ENCODE measurements around the gene DENND5B. TPM values are rescaled to one million over a fixed set of nuclear protein-coding genes. Genes with fewer than 3 reads are reported as not detected.
"Not testable (repeated sequence)": the region's sequence is repeated elsewhere in the genome, so short reads cannot be mapped to it uniquely, and the experiment has no call there.

DENND5B gene
- total RNA-seq, 1 donor from 2014 or later: 0.93 TPM

GRCh38 chr12:31612819-31613218 lies 21.9 kb upstream of the DENND5B start:
- intact Hi-C loops (cut with micrococcal nuclease): no loop called here
- DNase-seq (ENCODE audit: low spot score): no peak
- H3K4me3 Mint-ChIP-seq: no peak overlapping the region
- no peaks in the 10 kb centered on the region for H3K4me1 Mint-ChIP-seq (ENCODE audit: low read depth)
- no peak overlapping the region for H3K27ac Mint-ChIP-seq
- peaks cover 3% of the 10 kb centered on the region for H3K27me3 Mint-ChIP-seq (ENCODE audit: insufficient read depth)
- no peaks in the 10 kb centered on the region for H3K36me3 Mint-ChIP-seq (ENCODE audit: low read depth)
- H3K9me3 Mint-ChIP-seq: peaks cover 5% of the 10 kb centered on the region

GRCh38 chr12:31608299-31608698 lies 17.4 kb upstream of the DENND5B start:
- intact Hi-C loops (cut with micrococcal nuclease); H3K36me3 Mint-ChIP-seq (ENCODE audit: low read depth); H3K4me3 Mint-ChIP-seq; H3K4me1 Mint-ChIP-seq (ENCODE audit: low read depth); H3K27ac Mint-ChIP-seq; DNase-seq (ENCODE audit: low spot score); H3K27me3 Mint-ChIP-seq (ENCODE audit: insufficient read depth): not testable (repeated sequence)
- peaks cover 12% of the 10 kb centered on the region for H3K9me3 Mint-ChIP-seq

- Mint-ChIP-seq H3K4me1 (ENCODE audit: low read depth) (no peaks in the 10 kb centered on the region), H3K27ac (no peak overlapping the region), H3K9me3 (peaks cover 12% of the 10 kb centered on the region), H3K4me3 (no peak overlapping the region), H3K36me3 (ENCODE audit: low read depth) (no peaks in the 10 kb centered on the region), H3K27me3 (ENCODE audit: insufficient read depth) (peaks cover 5% of the 10 kb centered on the region)
- intact Hi-C loops (cut with micrococcal nuclease): no loop called here
- DNase-seq (ENCODE audit: low spot score): no peak
Observed at GRCh38 chr12:31605531-31605930, 14.6 kb upstream of the DENND5B start.

- Mint-ChIP-seq H3K9me3 (peaks cover 12% of the 10 kb centered on the region), H3K4me1 (ENCODE audit: low read depth) (no peaks in the 10 kb centered on the region), H3K27ac (no peak overlapping the region), H3K4me3 (no peak overlapping the region), H3K27me3 (ENCODE audit: insufficient read depth) (peaks cover 5% of the 10 kb centered on the region), H3K36me3 (ENCODE audit: low read depth) (no peaks in the 10 kb centered on the region)
- intact Hi-C loops (cut with micrococcal nuclease): no loop called here
- no peak for DNase-seq (ENCODE audit: low spot score)
Observed at GRCh38 chr12:31603546-31604009, 12.6 kb upstream of the DENND5B start.

- Mint-ChIP-seq H3K36me3 (ENCODE audit: low read depth) (no peaks in the 10 kb centered on the region), H3K9me3 (no peaks in the 10 kb centered on the region), H3K4me1 (ENCODE audit: low read depth) (no peaks in the 10 kb centered on the region), H3K4me3 (no peak overlapping the region), H3K27me3 (ENCODE audit: insufficient read depth) (peaks cover 9% of the 10 kb centered on the region), H3K27ac (no peak overlapping the region)
- intact Hi-C loops (cut with micrococcal nuclease): no loop called here
- no peak for DNase-seq (ENCODE audit: low spot score)
Observed at GRCh38 chr12:31600750-31601149, 9.8 kb upstream of the DENND5B start.

- no peak overlapping the region for H3K4me3 Mint-ChIP-seq
- peaks cover 13% of the 10 kb centered on the region for H3K27me3 Mint-ChIP-seq (ENCODE audit: insufficient read depth)
- H3K4me1 Mint-ChIP-seq (ENCODE audit: low read depth): no peaks in the 10 kb centered on the region
- no peak for DNase-seq (ENCODE audit: low spot score)
- no peak overlapping the region for H3K27ac Mint-ChIP-seq
- no peaks in the 10 kb centered on the region for H3K36me3 Mint-ChIP-seq (ENCODE audit: low read depth)
- no peaks in the 10 kb centered on the region for H3K9me3 Mint-ChIP-seq
- intact Hi-C loops (cut with micrococcal nuclease): no loop called here
Observed at GRCh38 chr12:31600252-31600651, 9.3 kb upstream of the DENND5B start.

GRCh38 chr12:31599053-31599452 lies 8.1 kb upstream of the DENND5B start:
- no peak for DNase-seq (ENCODE audit: low spot score)
- H3K4me3 Mint-ChIP-seq: no peak overlapping the region
- H3K27me3 Mint-ChIP-seq (ENCODE audit: insufficient read depth): peaks cover 11% of the 10 kb centered on the region
- intact Hi-C loops (cut with micrococcal nuclease): no loop called here
- H3K9me3 Mint-ChIP-seq: no peaks in the 10 kb centered on the region
- no peak overlapping the region for H3K27ac Mint-ChIP-seq
- H3K36me3 Mint-ChIP-seq (ENCODE audit: low read depth): no peaks in the 10 kb centered on the region
- H3K4me1 Mint-ChIP-seq (ENCODE audit: low read depth): no peaks in the 10 kb centered on the region

GRCh38 chr12:31597066-31597465 lies 6.1 kb upstream of the DENND5B start:
- Mint-ChIP-seq H3K27me3 (ENCODE audit: insufficient read depth) (peaks cover 22% of the 10 kb centered on the region), H3K4me1 (ENCODE audit: low read depth) (no peaks in the 10 kb centered on the region), H3K36me3 (ENCODE audit: low read depth) (no peaks in the 10 kb centered on the region), H3K4me3 (no peak overlapping the region), H3K27ac (no peak overlapping the region), H3K9me3 (no peaks in the 10 kb centered on the region)
- DNase-seq (ENCODE audit: low spot score): no peak
- intact Hi-C loops (cut with micrococcal nuclease): no loop called here

GRCh38 chr12:31594681-31595080 lies 3.7 kb upstream of the DENND5B start:
- peaks cover 1% of the 10 kb centered on the region for H3K36me3 Mint-ChIP-seq (ENCODE audit: low read depth)
- no peak overlapping the region for H3K4me3 Mint-ChIP-seq
- no peaks in the 10 kb centered on the region for H3K9me3 Mint-ChIP-seq
- H3K4me1 Mint-ChIP-seq (ENCODE audit: low read depth): peaks cover 8% of the 10 kb centered on the region
- intact Hi-C loops (cut with micrococcal nuclease): no loop called here
- DNase-seq (ENCODE audit: low spot score): no peak
- H3K27ac Mint-ChIP-seq: no peak overlapping the region
- peaks cover 31% of the 10 kb centered on the region for H3K27me3 Mint-ChIP-seq (ENCODE audit: insufficient read depth)

GRCh38 chr12:31591380-31591901 lies 505 bp upstream of the DENND5B start:
- intact Hi-C loops (cut with micrococcal nuclease): loop anchor here (2.0 kb wide), 1 partner anchor 265 kb away; the partner anchor contains the start of gene SINHCAF
- DNase-seq (ENCODE audit: low spot score): no peak
- Mint-ChIP-seq H3K9me3 (no peaks in the 10 kb centered on the region), H3K36me3 (ENCODE audit: low read depth) (peaks cover 6% of the 10 kb centered on the region), H3K27me3 (ENCODE audit: insufficient read depth) (peaks cover 51% of the 10 kb centered on the region), H3K4me1 (ENCODE audit: low read depth) (peaks cover 13% of the 10 kb centered on the region), H3K4me3 (peak overlapping the region; percentile 84), H3K27ac (peak overlapping the region; percentile 35)

- H3K36me3 Mint-ChIP-seq (ENCODE audit: low read depth): peaks cover 6% of the 10 kb centered on the region
- peak overlapping the region; percentile 73 for H3K4me3 Mint-ChIP-seq
- peak overlapping the region; percentile 29 for H3K27ac Mint-ChIP-seq
- no peak for DNase-seq (ENCODE audit: low spot score)
- peaks cover 54% of the 10 kb centered on the region for H3K27me3 Mint-ChIP-seq (ENCODE audit: insufficient read depth)
- intact Hi-C loops (cut with micrococcal nuclease): loop anchor here (2.0 kb wide), 2 partner anchors 187 to 263 kb away; partner anchors contain the start of gene SINHCAF
- H3K4me1 Mint-ChIP-seq (ENCODE audit: low read depth): peaks cover 13% of the 10 kb centered on the region
- H3K9me3 Mint-ChIP-seq: no peaks in the 10 kb centered on the region
Observed at GRCh38 chr12:31589904-31590641, 863 bp downstream of the DENND5B start.

GRCh38 chr12:31589598-31589903 lies 1.4 kb downstream of the DENND5B start:
- Mint-ChIP-seq H3K27ac (peak overlapping the region; percentile 29), H3K4me1 (ENCODE audit: low read depth) (peaks cover 13% of the 10 kb centered on the region), H3K36me3 (ENCODE audit: low read depth) (peaks cover 6% of the 10 kb centered on the region), H3K4me3 (peak overlapping the region; percentile 73), H3K9me3 (no peaks in the 10 kb centered on the region), H3K27me3 (ENCODE audit: insufficient read depth) (peaks cover 56% of the 10 kb centered on the region)
- intact Hi-C loops (cut with micrococcal nuclease): loop anchor here (2.0 kb wide), 1 partner anchor 187 kb away; no protein-coding TSS in a partner anchor
- DNase-seq (ENCODE audit: low spot score): no peak

GRCh38 chr12:31588976-31589375 lies 2.0 kb downstream of the DENND5B start:
- Mint-ChIP-seq H3K36me3 (ENCODE audit: low read depth) (peaks cover 6% of the 10 kb centered on the region), H3K27me3 (ENCODE audit: insufficient read depth) (peaks cover 54% of the 10 kb centered on the region), H3K27ac (no peak overlapping the region), H3K4me3 (peak overlapping the region; percentile 73), H3K4me1 (ENCODE audit: low read depth) (peaks cover 13% of the 10 kb centered on the region), H3K9me3 (no peaks in the 10 kb centered on the region)
- no peak for DNase-seq (ENCODE audit: low spot score)
- intact Hi-C loops (cut with micrococcal nuclease): loop anchor here (2.0 kb wide), 1 partner anchor 186 kb away; no protein-coding TSS in a partner anchor
